Astrocyte (in vitro differentiated cells and primary cell): Measurements from ENCODE around the gene SSBP2. TPM values are rescaled to one million over a fixed set of nuclear protein-coding genes. Genes with fewer than 3 reads are reported as not detected.

Experiments used
- DNase-seq: peaks from one replicate; pipeline ENCODE4 v3.0.0-alpha.2; 2010; ENCODE audit warnings: low read depth
- FAIRE-seq: peaks from 2 replicates; lab custom pipeline; 2011; peaks lifted over from hg19 to GRCh38; lab: Jason Lieb, UNC
- H2AFZ ChIP-seq: 2 replicates; pipeline ENCODE4 v1.6.0; 2012; ENCODE audit warnings: low read depth, low read length, inconsistent platforms
- H3K27ac ChIP-seq: 2 replicates; pipeline ENCODE4 v1.5.1; 2011; ENCODE audit warnings: low read depth, low read length, inconsistent platforms
- H3K27me3 ChIP-seq: 2 replicates; pipeline ENCODE4 v1.6.0; 2011; ENCODE audit warnings: low read length, inconsistent platforms; ENCODE audit not compliant: insufficient read depth
- H3K36me3 ChIP-seq: 2 replicates; pipeline ENCODE4 v1.5.1; 2011; ENCODE audit warnings: low read length, inconsistent platforms; ENCODE audit not compliant: insufficient read depth
- H3K4me1 ChIP-seq: 2 replicates; pipeline ENCODE4 v1.5.1; 2011; ENCODE audit warnings: low read length, inconsistent platforms; ENCODE audit not compliant: insufficient read depth
- H3K4me2 ChIP-seq: 2 replicates; pipeline ENCODE4 v1.6.0; 2012; ENCODE audit warnings: low read length, inconsistent platforms
- H3K4me3 ChIP-seq: 2 replicates; pipeline ENCODE4 v1.5.1; 2011; ENCODE audit warnings: low read depth, mild to moderate bottlenecking, low read length, inconsistent platforms; ENCODE audit not compliant: insufficient read depth
- H3K79me2 ChIP-seq: 2 replicates; pipeline ENCODE4 v1.6.0; 2012; ENCODE audit warnings: mild to moderate bottlenecking, low read length, inconsistent platforms; ENCODE audit not compliant: insufficient read depth
- H3K9ac ChIP-seq: 2 replicates; pipeline ENCODE4 v1.6.0; 2012; ENCODE audit warnings: mild to moderate bottlenecking, low read length, inconsistent platforms
- H3K9me3 ChIP-seq: 2 replicates; pipeline ENCODE4 v1.5.1; 2012; ENCODE audit warnings: low read depth, mild to moderate bottlenecking, low read length, inconsistent platforms; ENCODE audit not compliant: insufficient read depth
- H4K20me1 ChIP-seq: 2 replicates; pipeline ENCODE4 v1.6.0; 2012; ENCODE audit warnings: low read length, inconsistent platforms; ENCODE audit not compliant: insufficient read depth
- H3K27ac Mint-ChIP-seq: one replicate; pipeline ENCODE4 v1.8.0; 2021; ENCODE audit warnings: mild to moderate bottlenecking, mixed read lengths; ENCODE audit not compliant: unreplicated experiment
- H3K27me3 Mint-ChIP-seq: one replicate; pipeline ENCODE4 v1.8.0; 2021; ENCODE audit warnings: low read depth, mixed read lengths; ENCODE audit not compliant: unreplicated experiment
- H3K36me3 Mint-ChIP-seq: one replicate; pipeline ENCODE4 v1.8.0; 2021; ENCODE audit warnings: low read depth, mixed read lengths; ENCODE audit not compliant: unreplicated experiment
- H3K4me1 Mint-ChIP-seq: one replicate; pipeline ENCODE4 v1.8.0; 2021; ENCODE audit warnings: low read depth, mixed read lengths; ENCODE audit not compliant: unreplicated experiment
- H3K4me3 Mint-ChIP-seq: one replicate; pipeline ENCODE4 v1.8.0; 2021; ENCODE audit warnings: mild to moderate bottlenecking, moderate library complexity, mixed read lengths; ENCODE audit not compliant: unreplicated experiment
- H3K9me3 Mint-ChIP-seq: one replicate; pipeline ENCODE4 v1.8.0; 2021; ENCODE audit warnings: mild to moderate bottlenecking, mixed read lengths; ENCODE audit not compliant: unreplicated experiment
- CTCF ChIP-seq: IDR thresholded peaks from 2 replicates; pipeline ENCODE4 v1.5.1; 2011; ENCODE audit warnings: low read depth, mild to moderate bottlenecking, inconsistent platforms, low read length, moderate library complexity; ENCODE audit not compliant: insufficient read depth
- EZH2 ChIP-seq: IDR thresholded peaks from 2 replicates; pipeline ENCODE4 v1.6.1; 2012; ENCODE audit warnings: mild to moderate bottlenecking, low read length, inconsistent platforms; ENCODE audit not compliant: insufficient read depth
- total RNA-seq: library from RNA; stranded (reverse); gene quantifications from 2 replicates; pipeline ENCODE4 v1.2.1, GENCODE V29; 2021

The SSBP2 gene
- total RNA-seq, 1 donor from 2014 or later, result 59.8 TPM

GRCh38 chr5:81761970-81762369 is 11.1 kb upstream of the SSBP2 start:
- no peaks in the 10 kb centered on the region for H3K4me1 ChIP-seq
- no peaks in the 10 kb centered on the region for H3K9me3 ChIP-seq
- H3K36me3 ChIP-seq, result no peaks in the 10 kb centered on the region
- H3K4me3 ChIP-seq, result no peak overlapping the region
- no peak overlapping the region for H2AFZ ChIP-seq
- H3K9me3 Mint-ChIP-seq, result no peaks in the 10 kb centered on the region
- H3K9ac ChIP-seq, result no peak overlapping the region
- no peak for DNase-seq
- no peak overlapping the region for H3K27ac Mint-ChIP-seq
- H3K4me3 Mint-ChIP-seq, result no peak overlapping the region
- no peaks in the 10 kb centered on the region for H3K36me3 Mint-ChIP-seq
- H3K4me2 ChIP-seq, result no peak overlapping the region
- TF ChIP-seq CTCF, result no peak
- TF ChIP-seq EZH2, result no peak
- H3K4me1 Mint-ChIP-seq, result peaks cover 24% of the 10 kb centered on the region
- no peak overlapping the region for H3K27ac ChIP-seq
- FAIRE-seq, result no peak
- no peaks in the 10 kb centered on the region for H4K20me1 ChIP-seq
- no peaks in the 10 kb centered on the region for H3K27me3 ChIP-seq
- no peaks in the 10 kb centered on the region for H3K79me2 ChIP-seq
- no peaks in the 10 kb centered on the region for H3K27me3 Mint-ChIP-seq

GRCh38 chr5:81761270-81761669 is 10.4 kb upstream of the SSBP2 start:
- no peaks in the 10 kb centered on the region for H3K9me3 Mint-ChIP-seq

More at GRCh38 chr5:81761270-81761669, 10.4 kb upstream of the SSBP2 start:
- Histone ChIP-seq H3K27ac (no peak overlapping the region), H3K79me2 (no peaks in the 10 kb centered on the region), H2AFZ (no peak overlapping the region), H3K4me2 (no peak overlapping the region), H3K9ac (no peak overlapping the region), H4K20me1 (no peaks in the 10 kb centered on the region), H3K9me3 (no peaks in the 10 kb centered on the region), H3K36me3 (no peaks in the 10 kb centered on the region), H3K4me1 (no peaks in the 10 kb centered on the region), H3K4me3 (no peak overlapping the region), H3K27me3 (no peaks in the 10 kb centered on the region)
- H3K27ac Mint-ChIP-seq, result no peak overlapping the region
- TF ChIP-seq CTCF (no peak), EZH2 (no peak)
- FAIRE-seq (no peak), DNase-seq (no peak)
- no peaks in the 10 kb centered on the region for H3K36me3 Mint-ChIP-seq
- H3K4me3 Mint-ChIP-seq, result no peak overlapping the region
- no peaks in the 10 kb centered on the region for H3K27me3 Mint-ChIP-seq
- H3K4me1 Mint-ChIP-seq, result peaks cover 31% of the 10 kb centered on the region
